Measurements from ENCODE around the gene DDTL. TPM values are rescaled to one million over a fixed set of nuclear protein-coding genes. Genes with fewer than 3 reads are reported as not detected.
A peak's percentile ranks its signal among the peaks of the same experiment; 100 is the strongest.
"Not testable (repeated sequence)": the region's sequence is repeated elsewhere in the genome, so short reads cannot be mapped to it uniquely, and the experiment has no call there.

Gene DDTL
- total RNA-seq (5.6 TPM), polyA plus RNA-seq (ENCODE audit: insufficient read depth, low read depth, low replicate concordance) (6.9 TPM)
- long read RNA-seq, donor 1: 0 reads
- long read RNA-seq, donor 2, partial matches to known transcripts: 66 of 271 reads
- long read RNA-seq, donor 2, other reads (novel, unspliced or antisense): 205 of 271 reads
- long read RNA-seq, donor 3, partial matches to known transcripts: 0 of 2 reads
- long read RNA-seq, donor 3, other reads (novel, unspliced or antisense): 0 of 2 reads
- long read RNA-seq, donor 4, partial matches to known transcripts: 34 of 269 reads
- long read RNA-seq, donor 4, other reads (novel, unspliced or antisense): 235 of 269 reads
- long read RNA-seq, donor 5: 0 reads
- long read RNA-seq, donor 6, partial matches to known transcripts: 73 of 338 reads
- long read RNA-seq, donor 6, other reads (novel, unspliced or antisense): 265 of 338 reads
- long read RNA-seq, donor 7, partial matches to known transcripts: 2 of 3 reads
- long read RNA-seq, donor 7, other reads (novel, unspliced or antisense): 1 of 3 reads
- long read RNA-seq, donor 8, partial matches to known transcripts: 78 of 313 reads
- long read RNA-seq, donor 8, other reads (novel, unspliced or antisense): 235 of 313 reads
- long read RNA-seq, donor 9, partial matches to known transcripts: 15 of 15 reads
- long read RNA-seq, donor 9, other reads (novel, unspliced or antisense): 0 of 15 reads
- long read RNA-seq, donor 10, partial matches to known transcripts: 11 of 337 reads
- long read RNA-seq, donor 10, other reads (novel, unspliced or antisense): 326 of 337 reads

GRCh38 chr22:23966568-23966967 is at the start of gene DDTL:
DDTL (plus strand) TSS chr22:23966888; CDS start chr22:23966915, 27 bp downstream.
- H3K9me3 ChIP-seq (ENCODE audit: control insufficient read depth in 2 of 3, insufficient read depth in 1 of 3, low read length in 3 of 3); DNase-seq; H3K9ac ChIP-seq (ENCODE audit: low read length in 3 of 3); H3K4me3 ChIP-seq (ENCODE audit: low read length in 3 of 3); H3K27me3 ChIP-seq (ENCODE audit: control insufficient read depth, insufficient read depth, low read length); intact Hi-C loops (cut with DNase I); H3K27ac ChIP-seq (ENCODE audit: low read depth in 2 of 2, low read length in 2 of 2): not testable (repeated sequence)
- peaks cover 0 to 12% (median 7%) of the 10 kb centered on the region in 3 donors for H3K36me3 ChIP-seq (ENCODE audit: control insufficient read depth in 2 of 3, insufficient read depth in 3 of 3, low read length in 3 of 3)
- FAIRE-seq: peak; percentile 99
- peaks cover 0 to 12% (median 0%) of the 10 kb centered on the region in 3 donors for H3K4me1 ChIP-seq (ENCODE audit: control insufficient read depth in 2 of 3, insufficient read depth in 2 of 3, low read depth in 1 of 3, low read length in 3 of 3)

GRCh38 chr22:23920267-23920611 is 46.4 kb upstream of the DDTL start:
- H3K4me3 ChIP-seq (ENCODE audit: low read length in 3 of 3); H3K36me3 ChIP-seq (ENCODE audit: control insufficient read depth in 2 of 3, insufficient read depth in 3 of 3, low read length in 3 of 3); DNase-seq; intact Hi-C loops (cut with DNase I); FAIRE-seq; H3K27me3 ChIP-seq (ENCODE audit: control insufficient read depth, insufficient read depth, low read length); H3K9me3 ChIP-seq (ENCODE audit: control insufficient read depth in 2 of 3, insufficient read depth in 1 of 3, low read length in 3 of 3): not testable (repeated sequence)
- Histone ChIP-seq H3K4me1 (ENCODE audit: control insufficient read depth in 2 of 3, insufficient read depth in 2 of 3, low read depth in 1 of 3, low read length in 3 of 3) (peaks cover 0 to 11% (median 3%) of the 10 kb centered on the region in 3 donors), H3K27ac (ENCODE audit: low read depth in 2 of 2, low read length in 2 of 2) (peak overlapping the region; percentile 47 to 51), H3K9ac (ENCODE audit: low read length in 3 of 3) (peak overlapping the region in 1 of 3 donors; percentile 19)

- intact Hi-C loops (cut with DNase I): not testable (repeated sequence)
- DNase-seq: peak in 1 of 5 donors; percentile 45
- H3K4me1 ChIP-seq (ENCODE audit: control insufficient read depth in 2 of 3, insufficient read depth in 2 of 3, low read depth in 1 of 3, low read length in 3 of 3): peaks cover 0 to 11% (median 3%) of the 10 kb centered on the region in 3 donors
These were observed 45.0 kb upstream of the DDTL start for GRCh38 chr22:23921586-23922201.

GRCh38 chr22:23922921-23923320 is 43.8 kb upstream of the DDTL start:
- H3K9ac ChIP-seq (ENCODE audit: low read length in 3 of 3): no peak overlapping the region
- peaks cover 0 to 9% (median 3%) of the 10 kb centered on the region in 3 donors for H3K9me3 ChIP-seq (ENCODE audit: control insufficient read depth in 2 of 3, insufficient read depth in 1 of 3, low read length in 3 of 3)
- intact Hi-C loops (cut with DNase I): no loop called here
- no peak for TF ChIP-seq CTCF (IDR thresholded peaks at IDR 0.05; ENCODE audit: borderline replicate concordance, extremely low read depth, insufficient read depth)
- no peak overlapping the region for H3K4me3 ChIP-seq (ENCODE audit: low read length in 3 of 3)
- peaks cover 0 to 11% (median 3%) of the 10 kb centered on the region in 3 donors for H3K4me1 ChIP-seq (ENCODE audit: control insufficient read depth in 2 of 3, insufficient read depth in 2 of 3, low read depth in 1 of 3, low read length in 3 of 3)
- no peaks in the 10 kb centered on the region for H3K27me3 ChIP-seq (ENCODE audit: control insufficient read depth, insufficient read depth, low read length)
- FAIRE-seq: no peak
- no peak overlapping the region for H3K27ac ChIP-seq (ENCODE audit: low read depth in 2 of 2, low read length in 2 of 2)
- no peak for DNase-seq
- H3K36me3 ChIP-seq (ENCODE audit: control insufficient read depth in 2 of 3, insufficient read depth in 3 of 3, low read length in 3 of 3): peaks cover 0 to 11% (median 0%) of the 10 kb centered on the region in 3 donors

More at GRCh38 chr22:23921586-23922201, 45.0 kb upstream of the DDTL start:
- not testable (repeated sequence) for H3K9me3 ChIP-seq (ENCODE audit: control insufficient read depth in 2 of 3, insufficient read depth in 1 of 3, low read length in 3 of 3); H3K36me3 ChIP-seq (ENCODE audit: control insufficient read depth in 2 of 3, insufficient read depth in 3 of 3, low read length in 3 of 3); H3K27me3 ChIP-seq (ENCODE audit: control insufficient read depth, insufficient read depth, low read length); H3K27ac ChIP-seq (ENCODE audit: low read depth in 2 of 2, low read length in 2 of 2); H3K4me3 ChIP-seq (ENCODE audit: low read length in 3 of 3); H3K9ac ChIP-seq (ENCODE audit: low read length in 3 of 3); FAIRE-seq
